Hepatocyte (in vitro differentiated cells): Measurements from ENCODE around the gene PLXNB2. TPM values are rescaled to one million over a fixed set of nuclear protein-coding genes. Genes with fewer than 3 reads are reported as not detected.
"Not testable (repeated sequence)": the region's sequence is repeated elsewhere in the genome, so short reads cannot be mapped to it uniquely, and the experiment has no call there.

Source experiments
- DNase-seq: peaks from one replicate; pipeline ENCODE4 v3.0.0-alpha.2; 2016; ENCODE audit warnings: low spot score
- H2AFZ ChIP-seq: fragments of 200-600 bp; sonication (generic); 2 replicates; pipeline ENCODE4 v1.6.0; 2016; ENCODE audit warnings: antibody characterized with exemption, mild to moderate bottlenecking
- H3K27ac ChIP-seq: fragments of 200-600 bp; sonication (generic); 2 replicates; pipeline ENCODE4 v1.5.1; 2016; ENCODE audit warnings: mild to moderate bottlenecking
- H3K27me3 ChIP-seq: fragments of 200-600 bp; sonication (generic); 2 replicates; pipeline ENCODE4 v1.6.1; 2016
- H3K36me3 ChIP-seq: fragments of 200-600 bp; sonication (generic); replicated peaks from 2 replicates; pipeline ENCODE4 v1.5.1; 2016; ENCODE audit warnings: low read depth; ENCODE audit not compliant: insufficient read depth
- H3K4me1 ChIP-seq: fragments of 200-600 bp; sonication (generic); 2 replicates; pipeline ENCODE4 v1.5.1; 2016; ENCODE audit warnings: mild to moderate bottlenecking, moderate library complexity; ENCODE audit not compliant: insufficient read depth
- H3K4me2 ChIP-seq: fragments of 200-600 bp; sonication (generic); 2 replicates; pipeline ENCODE4 v1.6.0; 2016
- H3K4me3 ChIP-seq: fragments of 200-600 bp; sonication (generic); 2 replicates; pipeline ENCODE4 v1.5.1; 2016; ENCODE audit warnings: mild to moderate bottlenecking
- H3K79me2 ChIP-seq: fragments of 200-600 bp; sonication (generic); 2 replicates; pipeline ENCODE4 v1.6.0; 2017; ENCODE audit warnings: mild to moderate bottlenecking
- H3K9me2 ChIP-seq: fragments of 200-600 bp; sonication (generic); replicated peaks from 2 replicates; pipeline ENCODE4 v1.6.0; 2017; ENCODE audit warnings: mild to moderate bottlenecking; ENCODE audit not compliant: insufficient read depth
- H3K9me3 ChIP-seq: fragments of 200-600 bp; sonication (generic); 2 replicates; pipeline ENCODE4 v1.5.1; 2016; ENCODE audit warnings: low read depth, mild to moderate bottlenecking
- H4K20me1 ChIP-seq: fragments of 200-600 bp; sonication (generic); 2 replicates; pipeline ENCODE4 v1.6.0; 2016; ENCODE audit warnings: mild to moderate bottlenecking; ENCODE audit not compliant: insufficient read depth, poor library complexity, severe bottlenecking
- CTCF ChIP-seq: fragments of 200-600 bp; sonication (generic); IDR thresholded peaks from 2 replicates; pipeline ENCODE4 v1.5.1; 2016; ENCODE audit warnings: antibody characterized with exemption, mild to moderate bottlenecking; ENCODE audit not compliant: poor library complexity
- EZH2 ChIP-seq: fragments of 200-600 bp; sonication (generic); IDR thresholded peaks from 2 replicates; pipeline ENCODE4 v1.6.1; 2016; ENCODE audit warnings: antibody characterized with exemption, mild to moderate bottlenecking, borderline replicate concordance
- EZH2phosphoT487 ChIP-seq: fragments of 200-600 bp; sonication (generic); IDR thresholded peaks from one replicate; pipeline ENCODE4 v1.6.1; 2018; ENCODE audit warnings: antibody characterized with exemption, mild to moderate bottlenecking, low read depth, moderate library complexity; ENCODE audit not compliant: unreplicated experiment, severe bottlenecking
- WGBS: methylation state at CpG from one replicate; pipeline ENCODE4 v1.1.6; 2016; ENCODE audit warnings: low lambda C conversion rate; ENCODE audit errors: missing lambda C conversion rate; 5-methylcytosine and 5-hydroxymethylcytosine counted together
- polyA plus RNA-seq: library from polyadenylated mRNA; unstranded; fragments of >200 nt; fragmentation: Nextera tagmentation; extraction: Ambion mirVana; gene quantifications from 2 replicates; pipeline ENCODE4 v1.2.1, GENCODE V29; 2016
- total RNA-seq: library from RNA; depleted of rRNA; stranded (reverse); fragments of >200 nt; gene quantifications from 2 replicates; pipeline ENCODE4 v1.2.3, GENCODE V29; 2014

PLXNB2 gene
- total and polyA plus RNA-seq, 2 experiments from 2014 or later, result 113 to 147 TPM

- no peak overlapping the region for H2AFZ ChIP-seq
- H4K20me1 ChIP-seq, result no peaks in the 10 kb centered on the region
- H3K4me2 ChIP-seq, result no peak overlapping the region
- no peak for DNase-seq
- no peaks in the 10 kb centered on the region for H3K36me3 ChIP-seq
- H3K27ac ChIP-seq, result no peak overlapping the region
- no peaks in the 10 kb centered on the region for H3K4me1 ChIP-seq
- no peak for TF ChIP-seq EZH2phosphoT487
- no peak for TF ChIP-seq EZH2
- TF ChIP-seq CTCF, result no peak
- no peaks in the 10 kb centered on the region for H3K27me3 ChIP-seq
- H3K79me2 ChIP-seq, result peaks cover 7% of the 10 kb centered on the region
- H3K4me3 ChIP-seq, result no peak overlapping the region
- 92% methylated on average over 4 of the region's 4 CpGs for WGBS
- H3K9me3 ChIP-seq, result no peaks in the 10 kb centered on the region
- no peaks in the 10 kb centered on the region for H3K9me2 ChIP-seq
Observed at GRCh38 chr22:50338860-50339462, 31.5 kb upstream of the PLXNB2 start.

- Histone ChIP-seq H3K4me1 (no peaks in the 10 kb centered on the region), H3K79me2 (peaks cover 4% of the 10 kb centered on the region), H3K27me3 (no peaks in the 10 kb centered on the region), H2AFZ (no peak overlapping the region), H3K9me2 (no peaks in the 10 kb centered on the region), H3K27ac (no peak overlapping the region), H3K4me2 (no peak overlapping the region), H3K4me3 (no peak overlapping the region), H3K9me3 (no peaks in the 10 kb centered on the region), H4K20me1 (no peaks in the 10 kb centered on the region), H3K36me3 (no peaks in the 10 kb centered on the region)
- DNase-seq, result no peak
- no peak for TF ChIP-seq CTCF
- 100% methylated on average over 4 of the region's 5 CpGs for WGBS
Observed at GRCh38 chr22:50338042-50338573, 30.7 kb upstream of the PLXNB2 start.

GRCh38 chr22:50337262-50338041 lies 30.0 kb upstream of the PLXNB2 start:
- H3K4me2 ChIP-seq, result no peak overlapping the region
- WGBS, result 95% methylated on average over 11 of the region's 13 CpGs
- H3K27me3 ChIP-seq, result no peaks in the 10 kb centered on the region
- no peaks in the 10 kb centered on the region for H3K9me3 ChIP-seq
- H2AFZ ChIP-seq, result no peak overlapping the region
- no peak overlapping the region for H3K27ac ChIP-seq
- no peaks in the 10 kb centered on the region for H3K4me1 ChIP-seq
- H3K9me2 ChIP-seq, result no peaks in the 10 kb centered on the region
- H3K4me3 ChIP-seq, result no peak overlapping the region
- no peak for DNase-seq
- H3K36me3 ChIP-seq, result no peaks in the 10 kb centered on the region
- TF ChIP-seq EZH2, result no peak
- TF ChIP-seq EZH2phosphoT487, result no peak
- TF ChIP-seq CTCF, result no peak
- H4K20me1 ChIP-seq, result no peaks in the 10 kb centered on the region
- no peaks in the 10 kb centered on the region for H3K79me2 ChIP-seq

GRCh38 chr22:50334433-50334832 lies 27.0 kb upstream of the PLXNB2 start:
- H3K4me1 ChIP-seq, H4K20me1 ChIP-seq, H3K4me3 ChIP-seq, H3K79me2 ChIP-seq, DNase-seq, H3K36me3 ChIP-seq, H3K27me3 ChIP-seq, H2AFZ ChIP-seq, H3K9me3 ChIP-seq, H3K27ac ChIP-seq, H3K4me2 ChIP-seq, H3K9me2 ChIP-seq: not testable (repeated sequence)
- 90% methylated on average over 5 of the region's 5 CpGs for WGBS
